HG03457 (cell line): ENCODE results near the gene AP2A1.
"Not testable (repeated sequence)": the region's sequence is repeated elsewhere in the genome, so short reads cannot be mapped to it uniquely, and the experiment has no call there.

Experiments used
- ATAC-seq: cut with Tn5 transposase; IDR thresholded peaks from one replicate; pipeline ENCODE4 v1.9.1; 2021; ENCODE audit warnings: moderate number of reproducible peaks; ENCODE audit not compliant: unreplicated experiment

AP2A1 gene

DNA sequence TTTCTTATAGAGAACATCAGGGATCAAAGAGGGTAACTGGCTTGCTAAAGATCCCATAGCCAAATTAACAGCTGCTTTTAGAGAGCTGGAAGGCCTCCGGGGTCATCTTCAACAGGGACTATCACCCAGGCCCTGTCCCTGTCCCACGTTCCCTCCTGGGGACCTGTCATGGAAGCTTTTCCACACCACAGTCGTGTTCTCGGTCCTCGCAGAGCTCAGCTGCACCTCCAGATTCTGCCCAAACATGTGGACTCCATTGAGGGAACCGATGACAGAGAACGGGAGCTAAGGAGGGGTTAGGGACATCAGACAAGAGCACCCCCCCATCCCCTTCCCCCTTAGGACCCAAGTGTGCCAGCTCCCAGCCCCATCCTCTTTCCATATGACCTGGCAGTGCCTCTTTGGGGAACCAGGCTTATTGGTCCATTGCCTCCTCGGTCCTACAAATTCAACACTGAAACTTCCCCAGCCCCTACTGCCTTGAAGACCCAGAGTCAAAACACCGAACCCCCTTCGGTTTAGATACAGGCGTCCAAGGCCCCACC is 45.7 kb downstream of the AP2A1 start:
- no peak for ATAC-seq

DNA sequence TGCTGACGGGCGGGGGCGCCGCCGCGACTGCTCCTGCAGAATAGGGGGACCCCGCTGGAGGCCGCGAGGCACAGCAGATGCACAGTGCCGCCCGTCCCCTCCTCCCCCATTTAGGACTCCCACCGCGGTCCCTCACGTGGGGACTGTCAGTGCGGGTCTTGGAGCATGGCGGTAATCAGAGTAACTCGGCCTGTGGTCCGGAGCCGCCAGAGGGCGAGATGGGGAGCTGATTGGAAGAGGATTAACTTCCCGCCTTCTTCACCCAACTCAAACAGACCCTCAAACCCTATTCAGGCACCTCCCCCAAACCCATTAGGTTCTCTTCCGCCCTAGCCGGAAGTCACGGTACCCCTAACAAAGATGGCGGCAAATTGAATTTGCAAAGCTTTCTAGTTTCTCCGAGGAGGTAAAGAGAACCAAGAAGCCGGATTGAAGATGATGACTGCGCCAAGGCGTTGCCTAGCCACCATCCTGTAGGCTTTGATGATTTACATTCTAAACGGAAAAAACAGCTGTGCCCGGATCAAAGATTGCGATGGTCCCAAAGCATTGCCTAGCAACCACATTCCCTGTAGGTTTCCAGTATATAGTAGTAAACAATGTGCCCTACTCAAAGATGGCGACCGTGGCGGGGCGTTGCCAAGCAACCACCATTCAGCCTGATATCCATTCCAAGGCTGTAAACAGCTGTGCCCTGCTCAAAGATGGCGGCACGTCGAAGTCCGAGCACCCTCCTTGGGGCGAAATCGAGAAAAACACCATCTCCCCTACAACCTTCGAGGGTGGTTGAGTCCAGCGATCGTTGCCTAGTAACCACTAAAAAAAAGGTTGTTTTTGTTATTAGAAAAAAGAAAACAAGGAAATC is 46.4 kb downstream of the AP2A1 start, which contains the start of gene FUZ:
Gene FUZ, minus strand, starts transcription at position 296 of the 865 bp plus-strand sequence. Its CDS starts 186 bp downstream, at position 110.
- ATAC-seq: peak; percentile 45

DNA sequence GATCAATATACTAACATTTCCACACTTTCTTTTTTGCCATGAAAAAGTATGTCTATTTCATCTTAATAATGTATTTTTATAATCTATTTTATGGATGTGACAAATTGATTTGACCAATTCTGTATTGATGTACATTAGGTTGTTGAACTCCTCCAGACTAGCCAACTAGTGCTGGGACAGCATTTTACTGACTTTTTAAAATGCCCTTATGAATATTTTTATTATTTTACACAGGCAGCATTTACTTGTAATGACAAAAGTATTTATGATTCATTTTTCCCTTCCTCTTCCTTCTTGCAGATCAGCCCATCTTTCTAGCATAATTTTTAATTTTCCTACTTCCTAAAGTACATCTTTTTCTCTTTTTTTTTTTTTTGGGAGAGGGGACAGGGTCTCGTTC is 47.2 kb downstream of the AP2A1 start:
- no peak for ATAC-seq

DNA sequence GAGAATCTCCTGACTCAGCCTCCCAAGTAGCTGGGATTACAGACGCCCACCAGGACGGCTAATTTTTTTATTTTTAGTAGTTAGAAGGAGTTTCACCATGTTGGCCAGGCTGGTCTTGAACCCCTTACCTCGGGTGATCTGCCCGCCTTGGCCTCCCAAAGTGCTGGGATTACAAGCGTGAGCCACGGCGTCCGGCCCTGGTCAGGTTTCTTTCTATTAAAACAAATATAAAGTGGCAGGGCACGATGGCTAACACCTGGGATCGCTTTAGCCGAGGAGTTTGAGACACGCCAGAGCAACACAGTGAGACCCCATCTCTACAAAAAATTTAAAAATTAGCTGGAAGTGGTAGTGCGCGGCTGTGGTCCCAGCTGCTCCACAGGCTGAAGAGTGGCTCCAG is 49.8 kb downstream of the AP2A1 start:
- ATAC-seq: no peak

DNA sequence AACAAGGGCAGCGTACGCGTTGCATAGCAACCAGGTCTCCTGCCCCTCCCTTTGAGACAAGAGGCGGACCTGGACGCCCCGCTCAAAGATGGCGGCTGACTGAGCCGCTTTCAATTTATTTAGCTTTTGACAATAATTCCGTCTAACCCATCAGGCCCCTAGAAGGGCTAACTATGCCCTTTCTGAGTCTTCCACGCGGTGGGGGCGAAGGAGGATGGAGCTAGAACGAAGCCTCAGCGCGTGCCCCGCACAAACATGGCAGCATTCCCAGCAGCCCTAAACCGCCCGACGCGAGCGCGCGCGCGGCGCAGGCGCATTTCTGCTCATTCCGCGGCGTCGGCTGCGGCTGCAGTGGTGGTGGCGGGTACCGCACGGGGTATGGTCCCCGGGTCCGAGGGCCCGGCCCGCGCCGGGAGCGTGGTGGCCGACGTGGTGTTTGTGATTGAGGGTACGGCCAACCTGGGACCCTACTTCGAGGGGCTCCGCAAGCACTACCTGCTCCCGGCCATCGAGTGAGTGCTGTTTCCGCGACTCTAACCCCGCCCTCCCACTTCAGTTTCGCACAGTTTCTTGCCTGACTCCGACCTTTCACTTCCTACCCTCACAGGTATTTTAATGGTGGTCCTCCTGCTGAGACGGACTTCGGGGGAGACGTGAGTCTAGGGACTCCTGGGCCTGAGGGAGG is 51.3 kb downstream of the AP2A1 start, which contains the start of gene MED25:
Gene MED25, plus strand, starts transcription at position 326 of the 685 bp plus-strand sequence. Its CDS starts 53 bp downstream, at position 379.
- ATAC-seq: peak; percentile 51

DNA sequence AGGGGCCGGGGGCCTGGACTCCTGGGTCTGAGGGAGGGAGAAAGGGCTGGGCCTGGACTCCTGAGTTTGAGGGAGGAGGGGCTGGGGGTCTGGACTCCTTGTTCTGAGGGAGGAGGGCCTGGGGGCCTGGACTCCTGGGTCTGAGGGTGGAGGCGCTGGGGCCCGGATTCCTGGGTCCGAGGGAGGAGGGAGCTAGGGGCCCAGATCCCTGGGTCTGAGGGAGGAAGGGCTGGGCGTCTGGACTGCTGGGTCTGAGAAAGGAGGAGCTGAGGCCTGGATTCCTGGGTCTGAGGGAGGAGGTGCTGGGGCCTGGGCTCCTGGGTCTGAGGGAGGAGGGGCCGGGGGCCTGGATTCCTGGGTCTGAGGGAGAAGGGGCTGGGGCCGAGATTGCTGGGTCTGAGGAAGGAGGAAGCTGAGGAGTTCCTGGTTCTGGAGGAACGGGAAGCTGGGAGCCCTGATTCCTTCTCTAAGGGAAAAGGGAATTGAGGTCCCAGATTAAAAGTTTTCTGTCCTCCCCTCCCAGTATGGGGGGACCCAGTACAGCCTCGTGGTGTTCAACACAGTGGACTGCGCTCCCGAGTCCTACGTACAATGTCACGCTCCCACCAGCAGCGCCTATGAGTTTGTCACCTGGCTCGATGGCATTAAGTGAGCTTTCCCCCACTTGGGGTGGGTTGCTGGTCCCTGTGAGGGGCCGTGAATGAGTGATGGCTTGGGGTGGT is 52.0 kb downstream of the AP2A1 start:
- no peak for ATAC-seq

DNA sequence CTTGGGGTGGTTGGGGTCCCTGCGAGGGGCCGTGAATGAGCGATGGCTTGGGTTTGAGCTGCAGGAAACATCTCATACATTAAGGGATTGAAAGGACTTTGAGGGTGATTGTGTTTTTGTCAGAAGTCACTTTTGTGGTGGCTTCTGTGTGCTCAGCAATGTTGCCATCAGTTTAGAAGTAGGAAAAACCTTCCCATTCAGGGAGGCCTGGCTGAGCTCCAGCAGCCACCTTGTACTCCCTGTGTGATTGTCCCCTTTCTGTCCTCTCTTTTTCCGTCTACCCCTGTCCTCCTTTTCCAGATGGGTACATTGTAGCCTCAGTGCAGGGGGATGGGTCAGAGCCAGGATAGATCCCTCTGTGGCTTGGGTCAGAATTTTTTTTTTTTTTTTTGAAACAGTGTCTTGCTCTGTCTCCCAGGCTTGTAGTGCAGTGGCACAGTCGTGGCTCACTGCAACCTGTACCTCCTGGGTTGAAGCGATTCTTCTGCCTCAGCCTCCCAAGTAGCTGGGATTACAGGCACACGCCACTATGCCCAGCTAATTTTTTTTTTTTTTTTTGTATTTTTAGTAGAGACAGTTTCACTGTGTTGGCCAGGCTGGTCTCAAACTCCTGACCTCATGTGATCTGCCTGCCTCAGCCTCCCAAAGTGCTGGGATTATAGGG is 52.8 kb downstream of the AP2A1 start:
- not testable (repeated sequence) for ATAC-seq

DNA sequence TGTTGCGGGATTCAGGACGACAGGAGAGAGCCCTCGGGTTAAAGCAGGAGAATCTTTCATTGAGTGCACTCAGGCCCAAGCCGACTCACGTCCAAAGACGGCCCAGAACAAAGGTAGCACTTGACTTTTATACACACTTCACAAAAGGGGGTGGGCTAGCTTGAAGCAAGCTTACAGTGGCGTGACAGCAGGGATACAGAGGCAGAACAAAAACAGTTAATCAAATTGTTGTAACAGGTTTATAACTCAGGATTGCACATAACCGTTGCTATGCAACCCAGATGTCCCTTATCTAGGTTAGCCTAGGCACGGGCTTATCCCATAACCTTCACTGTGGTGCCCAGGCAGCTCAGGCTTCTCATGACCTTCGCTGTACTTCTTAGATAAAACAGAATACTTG is 53.3 kb downstream of the AP2A1 start:
- no peak for ATAC-seq

DNA sequence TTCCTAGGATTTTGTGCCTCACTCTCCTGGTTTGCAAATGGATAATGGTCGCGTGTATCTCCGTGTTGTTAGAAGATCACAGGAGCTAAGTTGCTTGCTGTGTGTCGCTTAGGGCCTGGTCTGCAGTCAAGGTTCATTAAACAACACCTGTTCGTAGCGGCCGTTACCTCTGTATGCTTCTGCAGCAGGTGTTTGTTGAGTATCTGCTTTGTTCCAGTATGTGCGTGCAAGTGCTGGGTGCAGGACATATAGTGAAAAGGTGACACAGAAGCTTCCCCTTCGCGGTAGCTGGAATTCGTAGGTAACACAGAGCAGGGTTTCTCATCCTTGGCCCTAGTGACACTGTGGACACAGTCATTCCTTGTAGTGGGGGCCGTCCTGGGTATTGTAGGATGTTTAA is 56.7 kb downstream of the AP2A1 start:
- no peak for ATAC-seq

DNA sequence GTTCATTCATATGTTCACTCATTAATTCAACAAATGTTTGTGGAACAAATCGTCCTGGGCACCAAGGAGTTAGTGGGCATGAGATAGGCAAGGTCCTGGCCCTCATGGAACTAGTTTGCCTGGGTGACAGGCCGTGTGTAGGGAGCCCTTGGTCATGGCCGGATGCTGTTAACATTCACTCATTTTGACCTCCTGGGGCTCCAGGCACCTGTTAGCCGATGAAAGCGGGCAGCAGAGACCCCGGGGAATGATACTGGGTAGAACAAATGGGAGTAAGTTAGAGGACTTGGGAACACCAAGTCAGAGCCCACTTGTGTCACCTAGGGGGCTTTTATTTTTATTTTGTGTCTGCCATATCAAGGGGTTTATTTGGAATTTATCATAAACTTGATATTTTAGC is 57.9 kb downstream of the AP2A1 start:
- ATAC-seq: no peak

DNA sequence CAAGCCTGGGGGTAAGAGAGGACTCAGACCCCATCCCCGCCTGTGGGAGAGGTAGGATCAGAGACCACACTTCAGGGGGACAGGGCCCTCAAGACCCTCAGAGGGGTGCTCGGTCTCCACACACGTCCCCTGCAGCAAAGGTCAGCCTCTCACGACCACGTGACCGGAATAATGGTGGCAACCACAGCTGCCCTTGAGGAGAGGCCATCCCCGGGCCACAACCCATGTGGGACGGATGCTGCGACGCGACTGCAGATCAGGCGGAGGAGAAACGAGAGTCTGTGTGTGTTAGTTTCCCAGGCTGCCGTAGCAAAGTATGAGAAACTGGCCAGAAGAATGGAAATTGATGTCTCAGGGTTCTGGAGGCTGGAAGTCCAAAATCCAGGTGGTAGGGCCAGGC is 60.2 kb downstream of the AP2A1 start:
- no peak for ATAC-seq

DNA sequence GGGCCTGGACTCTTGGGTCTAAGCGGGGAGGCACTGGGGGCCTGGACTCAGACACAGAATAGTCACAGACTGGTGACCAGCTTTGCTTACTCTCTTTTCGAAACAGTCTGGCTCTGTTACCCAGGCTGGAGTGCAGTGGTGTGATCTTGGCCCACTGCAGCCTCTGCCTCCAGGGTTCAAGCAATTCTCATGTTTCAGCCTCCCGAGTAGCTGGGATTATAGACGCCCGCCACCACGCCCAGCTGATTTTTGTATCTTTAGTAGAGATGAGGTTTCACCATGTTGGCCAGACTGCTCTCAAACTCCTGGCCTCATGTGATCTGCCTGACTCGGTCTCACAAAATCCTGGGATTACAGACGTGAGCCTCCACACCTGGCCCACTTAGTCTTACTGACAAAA is 62.4 kb downstream of the AP2A1 start:
- no peak for ATAC-seq

DNA sequence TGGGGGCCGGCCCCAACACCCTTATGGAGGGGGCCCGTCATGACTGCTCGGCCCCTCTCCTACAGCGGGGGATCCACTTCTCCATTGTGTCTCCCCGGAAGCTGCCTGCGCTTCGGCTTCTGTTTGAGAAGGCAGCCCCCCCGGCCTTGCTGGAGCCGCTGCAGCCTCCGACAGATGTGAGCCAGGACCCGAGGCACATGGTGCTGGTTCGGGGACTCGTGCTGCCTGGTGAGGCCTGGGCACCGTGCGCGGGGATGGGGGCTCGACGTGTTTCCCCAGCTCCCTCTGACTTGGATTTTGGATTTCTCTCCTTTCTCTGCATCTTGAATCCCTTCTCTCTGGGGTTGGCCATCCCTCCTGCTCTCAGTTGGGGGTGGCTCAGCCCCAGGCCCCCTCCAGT is 62.9 kb downstream of the AP2A1 start:
- no peak for ATAC-seq

DNA sequence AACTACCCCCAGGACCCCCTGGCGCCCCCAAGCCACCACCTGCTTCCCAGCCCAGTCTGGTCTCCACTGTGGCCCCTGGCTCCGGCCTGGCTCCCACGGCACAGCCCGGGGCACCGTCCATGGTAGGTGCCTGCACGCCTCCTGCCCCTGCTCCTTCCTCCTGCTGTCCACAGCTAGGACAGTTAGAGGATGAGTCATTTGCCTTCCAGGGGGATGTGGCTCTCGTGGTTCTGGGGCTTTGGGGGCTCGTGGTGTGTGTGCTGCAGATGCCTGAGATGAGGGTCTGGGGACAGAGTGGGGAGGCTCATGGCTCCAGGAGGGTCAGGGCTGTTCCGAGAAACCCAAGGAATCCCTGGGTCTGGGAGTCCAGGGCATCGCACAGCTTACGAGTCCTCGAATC is 64.0 kb downstream of the AP2A1 start:
- ATAC-seq: no peak

DNA sequence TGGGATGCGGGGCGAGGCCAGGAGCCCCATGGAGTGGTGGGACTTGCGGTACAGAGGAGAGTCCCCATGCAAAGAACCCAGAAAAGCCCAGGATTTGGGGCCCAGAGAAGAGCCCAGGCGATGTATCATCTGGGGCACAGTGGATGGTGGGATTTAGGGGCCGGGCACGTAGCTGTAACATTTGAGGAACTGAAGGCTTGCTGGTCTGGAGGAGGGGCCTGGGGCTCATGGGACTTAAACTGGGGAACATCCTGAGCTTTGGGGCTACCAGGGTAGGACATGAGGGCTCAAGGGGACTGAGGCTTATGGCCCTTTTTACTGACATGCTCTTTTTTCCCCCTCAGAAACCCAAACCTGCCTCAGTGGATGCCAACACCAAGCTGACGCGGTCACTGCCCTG is 64.8 kb downstream of the AP2A1 start:
- ATAC-seq: no peak

DNA sequence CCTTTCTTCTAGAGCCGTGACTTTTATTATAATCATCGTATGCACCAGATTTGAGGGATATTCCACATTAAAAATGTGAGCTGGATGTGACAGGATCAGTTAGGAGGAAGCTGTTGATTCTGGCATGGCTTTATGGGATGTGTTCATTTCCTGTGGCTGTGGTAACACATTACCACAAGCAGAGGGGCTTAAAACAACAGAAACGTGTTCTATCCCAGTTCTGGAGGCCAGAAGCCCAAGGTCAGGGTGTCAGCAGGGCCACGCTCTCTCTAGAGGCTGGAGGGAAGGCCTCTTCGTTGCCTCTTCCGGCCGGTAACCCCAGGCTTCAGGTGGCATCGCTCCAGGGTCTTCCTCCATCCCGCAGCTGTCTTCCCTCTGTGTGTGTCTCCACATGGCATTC is 65.8 kb downstream of the AP2A1 start:
- ATAC-seq: no peak

DNA sequence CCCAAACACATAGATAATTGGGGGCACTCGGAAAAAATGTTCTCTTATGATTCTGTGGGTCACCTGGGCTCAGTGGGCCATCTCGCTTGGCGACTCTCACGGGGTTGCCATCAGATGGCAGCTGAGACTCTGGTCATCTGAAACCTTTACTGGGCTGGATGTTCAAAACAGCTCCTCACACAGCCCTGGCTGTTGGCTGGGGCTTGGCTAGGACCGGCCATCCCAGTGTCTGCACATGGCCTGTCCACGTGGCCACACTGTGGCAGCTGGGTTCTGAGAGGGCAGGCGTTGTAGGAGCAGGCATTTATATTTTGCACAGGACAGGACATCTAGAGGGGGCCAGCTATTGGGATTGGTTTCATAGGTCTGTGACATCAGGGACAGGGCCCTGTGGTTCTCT is 66.8 kb downstream of the AP2A1 start:
- no peak for ATAC-seq

DNA sequence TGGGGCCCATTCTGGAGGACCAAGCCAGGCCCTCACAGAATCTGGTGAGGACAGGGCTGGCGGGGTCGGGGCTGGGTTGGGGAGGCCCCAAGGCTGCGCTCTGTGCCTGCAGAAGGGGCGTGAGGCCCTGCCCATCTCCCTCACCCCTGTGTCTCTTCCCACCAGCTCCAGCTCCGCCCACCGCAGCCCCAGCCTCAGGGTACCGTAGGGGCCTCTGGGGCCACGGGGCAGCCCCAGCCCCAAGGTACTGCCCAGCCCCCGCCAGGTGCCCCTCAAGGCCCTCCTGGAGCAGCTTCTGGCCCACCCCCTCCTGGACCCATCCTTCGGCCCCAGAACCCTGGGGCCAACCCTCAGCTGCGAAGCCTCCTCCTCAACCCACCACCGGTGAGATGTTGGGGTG is 68.8 kb downstream of the AP2A1 start:
- no peak for ATAC-seq

DNA sequence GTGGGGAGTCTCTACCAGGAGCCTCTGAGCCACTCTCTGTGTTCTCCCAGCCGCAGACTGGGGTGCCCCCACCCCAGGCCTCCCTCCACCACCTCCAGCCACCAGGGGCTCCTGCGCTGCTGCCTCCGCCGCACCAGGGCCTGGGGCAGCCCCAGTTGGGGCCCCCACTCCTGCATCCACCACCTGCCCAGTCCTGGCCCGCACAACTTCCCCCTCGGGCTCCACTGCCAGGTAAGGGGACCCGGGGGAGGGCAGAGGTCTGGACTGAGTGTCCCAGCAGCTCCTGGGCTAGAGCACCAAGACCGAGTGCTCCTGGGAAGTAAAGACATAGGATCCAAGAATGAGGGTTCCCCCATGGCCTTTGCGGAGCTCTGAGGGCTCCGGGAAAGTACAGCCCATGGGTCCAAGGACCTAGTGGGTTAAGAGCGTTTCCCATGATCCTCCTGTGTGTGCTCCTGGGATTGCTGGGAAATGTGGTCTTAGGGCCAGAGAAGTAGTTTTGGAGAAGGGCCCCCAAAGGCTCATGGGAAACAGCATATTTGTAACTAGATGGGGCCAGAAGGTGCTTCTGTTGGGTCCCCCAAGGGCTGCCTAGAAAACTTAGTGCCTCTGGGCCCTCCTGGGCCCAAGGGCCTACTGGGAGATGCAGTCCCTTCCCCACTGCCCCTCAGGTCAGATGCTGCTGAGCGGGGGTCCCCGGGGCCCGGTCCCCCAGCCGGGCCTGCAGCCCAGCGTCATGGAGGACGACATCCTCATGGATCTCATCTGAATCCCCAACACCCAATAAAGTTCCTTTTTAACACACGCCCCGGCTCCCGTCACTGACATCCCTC is 69.6 kb downstream of the AP2A1 start:
- ATAC-seq: no peak

DNA sequence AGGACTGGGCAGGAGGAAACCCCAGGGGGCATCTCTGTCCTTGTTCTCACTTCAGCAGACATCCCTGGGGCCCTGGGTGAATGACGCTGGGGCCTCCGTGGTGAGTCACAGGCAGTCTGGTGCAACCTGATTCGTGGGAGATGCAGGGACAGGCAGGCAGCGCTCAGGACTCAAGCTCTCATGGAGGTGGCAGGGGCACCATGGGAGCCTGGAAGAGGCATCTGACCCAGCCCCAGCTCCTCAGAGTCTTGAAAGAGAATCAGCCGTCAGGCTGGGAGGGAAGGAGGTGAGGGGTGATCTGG is 70.2 kb downstream of the AP2A1 start:
- ATAC-seq: no peak
